ENCODE results near the gene GAS6.
"Not testable (repeated sequence)": the region's sequence is repeated elsewhere in the genome, so short reads cannot be mapped to it uniquely, and the experiment has no call there.

Gene GAS6

GRCh38 chr13:113796964-113797676 lies 66.8 kb downstream of the GAS6 start:
- Mint-ChIP-seq H3K4me1 (peaks cover 18% of the 10 kb centered on the region), H3K9me3 (no peaks in the 10 kb centered on the region), H3K27ac (no peak overlapping the region), H3K27me3 (ENCODE audit: low read depth, poor library complexity) (peaks cover 8% of the 10 kb centered on the region), H3K36me3 (ENCODE audit: low read depth) (no peaks in the 10 kb centered on the region), H3K4me3 (no peak overlapping the region)
- no peak for DNase-seq
- no peak for TF ChIP-seq CTCF (IDR thresholded peaks at IDR 0.05)

- Mint-ChIP-seq H3K27ac (no peak overlapping the region), H3K4me1 (peaks cover 13% of the 10 kb centered on the region), H3K36me3 (ENCODE audit: low read depth) (no peaks in the 10 kb centered on the region), H3K27me3 (ENCODE audit: low read depth, poor library complexity) (peaks cover 11% of the 10 kb centered on the region), H3K9me3 (no peaks in the 10 kb centered on the region), H3K4me3 (no peak overlapping the region)
- DNase-seq: no peak
- TF ChIP-seq CTCF (IDR thresholded peaks at IDR 0.05): no peak
Observed at GRCh38 chr13:113796211-113796963, 67.5 kb downstream of the GAS6 start.

GRCh38 chr13:113795362-113795761 lies 68.5 kb downstream of the GAS6 start:
- H3K36me3 Mint-ChIP-seq (ENCODE audit: low read depth); DNase-seq; H3K9me3 Mint-ChIP-seq; H3K4me3 Mint-ChIP-seq; H3K27ac Mint-ChIP-seq: not testable (repeated sequence)
- H3K27me3 Mint-ChIP-seq (ENCODE audit: low read depth, poor library complexity): peaks cover 17% of the 10 kb centered on the region
- peaks cover 13% of the 10 kb centered on the region for H3K4me1 Mint-ChIP-seq

- Mint-ChIP-seq H3K9me3 (no peaks in the 10 kb centered on the region), H3K36me3 (ENCODE audit: low read depth) (no peaks in the 10 kb centered on the region), H3K27me3 (ENCODE audit: low read depth, poor library complexity) (peaks cover 17% of the 10 kb centered on the region), H3K4me3 (no peak overlapping the region), H3K27ac (no peak overlapping the region), H3K4me1 (peaks cover 9% of the 10 kb centered on the region)
- no peak for DNase-seq
- no peak for TF ChIP-seq CTCF (IDR thresholded peaks at IDR 0.05)
Observed at GRCh38 chr13:113794764-113795173, 69.1 kb downstream of the GAS6 start.

GRCh38 chr13:113794086-113794485 lies 69.8 kb downstream of the GAS6 start:
- Mint-ChIP-seq H3K9me3 (no peaks in the 10 kb centered on the region), H3K27ac (no peak overlapping the region), H3K27me3 (ENCODE audit: low read depth, poor library complexity) (peaks cover 20% of the 10 kb centered on the region), H3K4me1 (peaks cover 6% of the 10 kb centered on the region), H3K36me3 (ENCODE audit: low read depth) (no peaks in the 10 kb centered on the region), H3K4me3 (no peak overlapping the region)
- no peak for DNase-seq
- no peak for TF ChIP-seq CTCF (IDR thresholded peaks at IDR 0.05)

GRCh38 chr13:113793718-113794085 lies 70.2 kb downstream of the GAS6 start:
- H3K9me3 Mint-ChIP-seq: no peaks in the 10 kb centered on the region
- H3K27ac Mint-ChIP-seq: no peak overlapping the region

More at GRCh38 chr13:113793718-113794085, 70.2 kb downstream of the GAS6 start:
- no peak for DNase-seq
- no peak for TF ChIP-seq CTCF (IDR thresholded peaks at IDR 0.05)
- H3K4me1 Mint-ChIP-seq: peaks cover 6% of the 10 kb centered on the region
- H3K4me3 Mint-ChIP-seq: no peak overlapping the region
- H3K36me3 Mint-ChIP-seq (ENCODE audit: low read depth): no peaks in the 10 kb centered on the region
- peaks cover 21% of the 10 kb centered on the region for H3K27me3 Mint-ChIP-seq (ENCODE audit: low read depth, poor library complexity)
